Gastrocnemius medialis (tissue), 4 donors: ENCODE data around the gene ATF6B. TPM values are rescaled to one million over a fixed set of nuclear protein-coding genes. Genes with fewer than 3 reads are reported as not detected.
A peak's percentile ranks its signal among the peaks of the same experiment; 100 is the strongest.

Experiments
- ATAC-seq, 2 donors: fragments of 150-250 bp; one replicate each; pipeline ENCODE4 v1.9.1; 2016
- DNase-seq, 2 donors: peaks; one replicate each; pipeline ENCODE4 v3.0.0-alpha.2; 2019
- H3K27ac ChIP-seq, 4 donors: fragments of 200-600 bp; sonication (generic); 1 replicate in 1 of 4; 2 replicates in 3 of 4; pipeline ENCODE4 v1.5.1; 2016 to 2018; ENCODE audit warnings: mild to moderate bottlenecking in 2 of 4, moderate library complexity in 1 of 4
- H3K27me3 ChIP-seq, 3 donors: fragments of 200-600 bp; sonication (generic) in 2 of 3; 1 replicate in 1 of 3; 2 replicates in 2 of 3; pipeline versions ENCODE4 v1.5.1 to v1.6.0; 2016 to 2019; ENCODE audit warnings: mild to moderate bottlenecking in 1 of 3, moderate library complexity in 1 of 3
- H3K36me3 ChIP-seq, 2 donors: fragments of 200-600 bp; sonication (generic) in 1 of 2; one replicate each; pipeline ENCODE4 v1.5.1; 2017 to 2018
- H3K4me1 ChIP-seq, 2 donors: fragments of 200-600 bp; sonication (generic) in 1 of 2; one replicate each; pipeline ENCODE4 v1.5.1; 2016 to 2017; ENCODE audit warnings: mild to moderate bottlenecking in 2 of 2
- H3K4me3 ChIP-seq, 4 donors: fragments of 200-600 bp; sonication (generic) in 3 of 4; 1 replicate in 1 of 4; 2 replicates in 3 of 4; pipeline ENCODE4 v1.5.1; 2016 to 2019; ENCODE audit warnings: mild to moderate bottlenecking in 2 of 4
- H3K9me3 ChIP-seq, 3 donors: fragments of 200-600 bp; sonication (generic) in 2 of 3; 1 replicate in 1 of 3; 2 replicates in 2 of 3; pipeline ENCODE4 v1.5.1; 2016 to 2019
- CTCF ChIP-seq, 5 experiments: fragments of 450-650 bp in 3 of 5; fragments of 200-600 bp in 2 of 5; sonication (generic) in 2 of 5; IDR thresholded peaks in 4 of 5; conservative IDR thresholded peaks in 1 of 5; 1 replicate in 4 of 5; 2 replicates in 1 of 5; pipeline ENCODE4 v1.5.1; 2016 to 2019; ENCODE audit warnings: antibody characterized with exemption in 5 of 5, mild to moderate bottlenecking in 3 of 5, moderate library complexity in 3 of 5
- POLR2A ChIP-seq, 2 donors: fragments of 450-650 bp; IDR thresholded peaks; one replicate each; pipeline ENCODE4 v1.6.1; 2017; ENCODE audit warnings: antibody characterized with exemption in 2 of 2, mild to moderate bottlenecking in 2 of 2, moderate library complexity in 2 of 2
- in situ Hi-C, 4 donors: fragments of 200-750 bp; cut with MboI; loops; one replicate each; pipeline versions ENCODE4 v1.15.0 to v1.8.0; 2017; ENCODE audit warnings: low sequenced_read_pairs in 4 of 4
- intact Hi-C: fragments of 100-400 bp; cut with DNase I; formaldehyde crosslinking; loops from one replicate; pipeline ENCODE4 v1.15.1; 2023; ENCODE audit warnings: low total_unique reads
- total RNA-seq, 4 donors: library from RNA; depleted of rRNA; stranded (reverse); fragments of >200 nt; gene quantifications; one replicate each; pipeline versions ENCODE4 v1.1.0 to v1.2.3, GENCODE V29; 2016

ATF6B gene
- total RNA-seq, 4 donors from 2014 or later = 6.8 to 18.4 (median 9.5) TPM

- H3K36me3 ChIP-seq = peaks cover 0 to 24% of the 10 kb centered on the region in 2 donors
- H3K4me1 ChIP-seq = peaks cover 24 to 26% of the 10 kb centered on the region in 2 donors
- intact Hi-C loops = loop anchor here (1.0 to 5.0 kb wide), 4 partner anchors 23 to 1073 kb away; partner anchors contain the start of genes AGPAT1, HSD17B8, PRRC2A and RXRB
- ATAC-seq (peak; percentile 32 to 43), DNase-seq (no peak)
- no peaks in the 10 kb centered on the region for H3K9me3 ChIP-seq
- H3K27ac ChIP-seq = peak overlapping the region; percentile 89 to 93 (median 92)
- H3K27me3 ChIP-seq = no peaks in the 10 kb centered on the region
- TF ChIP-seq POLR2A (IDR thresholded peaks at IDR 0.05) (no peak), CTCF (IDR thresholded peaks at IDR 0.05 in 4 of 5, conservative IDR thresholded peaks at IDR 0.05 in 1 of 5) (no peak)
- in situ Hi-C loops = loop anchor here in 3 of 4 donors (5.0 to 25.0 kb wide), 3 partner anchors 63 to 167 kb away; partner anchors contain the start of genes GPSM3 (in 2 of the 3), PBX2 (in 2 of the 3), DXO (in 1 of the 3) and NELFE (in 1 of the 3)
- H3K4me3 ChIP-seq = peak overlapping the region; percentile 75 to 95 (median 88)
Observed at GRCh38 chr6:32129297-32130088, 1.4 kb upstream of the ATF6B start.

GRCh38 chr6:32128751-32129296 lies 778 bp upstream of the ATF6B start:
- Histone ChIP-seq H3K4me3 (peak overlapping the region; percentile 75 to 95 (median 88)), H3K9me3 (no peaks in the 10 kb centered on the region), H3K27me3 (no peaks in the 10 kb centered on the region), H3K36me3 (peaks cover 0 to 31% of the 10 kb centered on the region in 2 donors), H3K27ac (peak overlapping the region; percentile 89 to 93 (median 92)), H3K4me1 (peaks cover 24 to 26% of the 10 kb centered on the region in 2 donors)
- TF ChIP-seq POLR2A (IDR thresholded peaks at IDR 0.05) (no peak), CTCF (IDR thresholded peaks at IDR 0.05 in 4 of 5, conservative IDR thresholded peaks at IDR 0.05 in 1 of 5) (no peak)
- DNase-seq (no peak), ATAC-seq (no peak)
- in situ Hi-C loops (loop anchor here in 3 of 4 donors (5.0 to 25.0 kb wide), 3 partner anchors 63 to 167 kb away; partner anchors contain the start of genes GPSM3 (in 2 of the 3), PBX2 (in 2 of the 3), DXO (in 1 of the 3) and NELFE (in 1 of the 3)), intact Hi-C loops (loop anchor here (1.0 to 5.0 kb wide), 2 partner anchors 66 to 1073 kb away; partner anchors contain the start of genes HSD17B8, RXRB and SLC39A7)

- Histone ChIP-seq H3K4me1 (peaks cover 24 to 26% of the 10 kb centered on the region in 2 donors), H3K36me3 (peaks cover 0 to 45% of the 10 kb centered on the region in 2 donors), H3K4me3 (peak overlapping the region; percentile 91 to 99 (median 96)), H3K27me3 (no peaks in the 10 kb centered on the region), H3K9me3 (no peaks in the 10 kb centered on the region), H3K27ac (peak overlapping the region; percentile 89 to 93 (median 92))
- ATAC-seq = no peak
- in situ Hi-C loops (loop anchor here in 3 of 4 donors (5.0 to 25.0 kb wide), 3 partner anchors 65 to 165 kb away; partner anchors contain the start of genes GPSM3 (in 2 of the 3), PBX2 (in 2 of the 3), DXO (in 1 of the 3) and NELFE (in 1 of the 3)), intact Hi-C loops (loop anchor here (5.0 kb wide), 1 partner anchor 1075 kb away; the partner anchor contains the start of genes HSD17B8, RXRB and SLC39A7)
- TF ChIP-seq POLR2A (IDR thresholded peaks at IDR 0.05) (no peak), CTCF (IDR thresholded peaks at IDR 0.05 in 4 of 5, conservative IDR thresholded peaks at IDR 0.05 in 1 of 5) (no peak)
- DNase-seq = no peak
Observed at GRCh38 chr6:32127409-32127716, 683 bp downstream of the ATF6B start.

GRCh38 chr6:32126880-32127279 lies 1.2 kb downstream of the ATF6B start:
- DNase-seq = no peak
- intact Hi-C loops (loop anchor here (5.0 kb wide), 1 partner anchor 1075 kb away; the partner anchor contains the start of genes HSD17B8, RXRB and SLC39A7), in situ Hi-C loops (loop anchor here in 3 of 4 donors (5.0 to 25.0 kb wide), 3 partner anchors 65 to 165 kb away; partner anchors contain the start of genes GPSM3 (in 2 of the 3), PBX2 (in 2 of the 3), DXO (in 1 of the 3) and NELFE (in 1 of the 3))
- peak overlapping the region; percentile 91 to 99 (median 96) for H3K4me3 ChIP-seq
- TF ChIP-seq CTCF (IDR thresholded peaks at IDR 0.05 in 4 of 5, conservative IDR thresholded peaks at IDR 0.05 in 1 of 5) (no peak), POLR2A (IDR thresholded peaks at IDR 0.05) (no peak)
- H3K36me3 ChIP-seq = peaks cover 0 to 49% of the 10 kb centered on the region in 2 donors
- no peak for ATAC-seq
- no peaks in the 10 kb centered on the region for H3K27me3 ChIP-seq
- H3K27ac ChIP-seq = peak overlapping the region in 2 of 4 donors; percentile 92
- H3K9me3 ChIP-seq = no peaks in the 10 kb centered on the region
- H3K4me1 ChIP-seq = peaks cover 24 to 26% of the 10 kb centered on the region in 2 donors
